HG03520 (cell line): Measurements from ENCODE around the gene MFAP2.

Experiments
- ATAC-seq: cut with Tn5 transposase; IDR thresholded peaks from one replicate; pipeline ENCODE4 v1.9.1; 2021; ENCODE audit warnings: mild to moderate bottlenecking, moderate library complexity; ENCODE audit not compliant: unreplicated experiment

Gene MFAP2

GRCh38 chr1:17008208-17008855, 27.9 kb upstream of the MFAP2 start:
- ATAC-seq: no peak

GRCh38 chr1:17007121-17007520, 26.7 kb upstream of the MFAP2 start:
- no peak for ATAC-seq

DNA sequence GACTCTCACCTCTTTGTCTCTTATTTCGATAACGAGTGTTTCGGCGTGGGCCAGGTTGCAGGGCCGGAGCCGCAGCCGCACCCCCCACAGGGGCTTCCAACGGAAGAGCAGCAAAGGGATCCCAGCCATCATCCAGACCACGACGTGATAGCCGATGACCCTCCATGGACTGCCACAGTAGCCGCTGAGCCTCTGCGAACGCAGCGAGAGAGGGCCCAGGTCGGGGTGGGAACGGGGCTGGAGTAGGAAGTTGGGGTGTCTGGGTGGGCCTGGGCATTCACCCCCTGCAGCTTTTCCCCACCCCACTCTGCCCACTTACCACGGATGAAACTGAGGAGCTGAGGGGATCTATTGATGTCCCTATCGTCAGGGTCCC, 24.9 kb upstream of the MFAP2 start:
- no peak for ATAC-seq

DNA sequence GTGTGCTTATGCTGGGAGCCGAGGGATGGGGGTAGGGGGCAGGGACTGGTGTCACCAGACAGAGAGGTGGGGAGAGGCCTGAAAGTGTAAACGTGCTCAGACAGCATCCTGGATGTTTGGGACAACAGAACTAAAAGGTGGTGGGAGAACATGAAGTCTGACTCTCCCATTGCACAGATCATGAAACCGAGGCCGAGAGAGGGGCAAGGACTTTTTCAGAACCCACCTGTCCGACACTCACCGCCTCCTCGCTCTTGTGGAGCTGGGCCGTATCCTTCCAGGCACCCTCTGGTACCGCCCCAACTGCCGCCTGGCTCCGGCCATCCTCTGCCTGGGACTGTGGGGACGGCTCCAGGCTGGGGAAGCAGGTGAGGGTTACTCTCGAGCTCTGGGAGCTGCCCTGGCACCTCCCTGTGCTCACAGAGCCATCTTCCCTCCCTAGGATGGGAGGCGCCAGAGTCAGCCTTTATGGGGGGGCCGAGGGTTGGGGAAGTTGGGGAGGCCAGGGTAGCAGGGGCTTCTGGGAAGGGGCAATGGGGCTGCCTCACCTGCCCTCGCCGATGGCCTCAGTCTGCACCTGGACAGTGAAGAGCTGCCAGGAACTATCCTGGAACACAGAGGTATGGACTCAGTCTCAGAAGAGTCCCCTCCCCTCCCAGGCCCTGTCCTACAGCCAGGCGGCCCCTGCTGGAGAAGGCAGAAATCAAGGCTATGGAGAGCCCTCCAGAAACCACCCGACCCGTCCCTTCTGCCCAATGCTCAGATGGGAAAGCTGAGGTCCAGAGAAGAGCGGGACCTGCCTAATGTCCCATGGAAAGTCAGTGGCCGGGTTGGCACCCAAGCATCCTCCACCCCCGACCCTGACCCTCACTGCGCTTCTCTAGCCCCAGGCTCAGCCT, 24.3 kb upstream of the MFAP2 start:
- no peak for ATAC-seq

GRCh38 chr1:17002524-17002902, 22.1 kb upstream of the MFAP2 start:
- ATAC-seq: no peak

DNA sequence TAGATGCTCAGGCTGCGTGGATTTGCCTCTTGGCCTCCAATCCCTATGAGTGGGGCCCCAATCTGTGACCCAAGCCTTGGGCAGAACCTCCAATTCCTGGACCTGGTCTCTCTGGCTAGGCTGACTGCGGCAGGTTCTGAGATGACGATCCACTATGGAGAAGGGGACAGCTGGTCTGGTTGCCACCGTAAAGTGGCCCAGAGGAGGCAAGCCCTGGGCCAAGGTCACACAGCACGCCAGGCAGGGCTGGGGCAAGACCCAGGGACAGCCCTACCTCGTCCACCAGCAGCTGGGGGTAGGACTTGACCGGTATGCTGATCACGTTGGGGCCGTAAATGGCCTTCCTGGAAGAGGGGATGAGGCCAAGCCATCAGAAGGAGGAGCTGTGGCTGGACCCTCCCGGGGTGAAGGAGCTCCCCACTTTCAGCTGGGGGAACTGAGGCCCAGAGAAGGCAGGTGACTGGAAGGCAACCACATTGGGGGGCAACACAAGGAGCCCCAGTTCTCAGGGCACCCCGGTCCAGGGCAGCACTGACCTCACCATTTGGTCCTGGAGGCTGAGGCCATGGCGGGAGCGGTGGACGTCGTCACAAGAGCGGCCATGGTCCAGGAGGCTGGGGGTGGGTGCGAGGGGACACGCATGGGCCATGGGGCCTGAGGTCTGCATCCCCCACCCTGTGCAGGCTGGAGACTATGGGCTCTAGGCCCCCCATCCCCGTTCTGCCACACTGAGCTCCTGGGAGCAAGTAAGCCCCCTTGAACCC, 21.5 kb upstream of the MFAP2 start:
- ATAC-seq: no peak

GRCh38 chr1:16999863-17000262, 19.4 kb upstream of the MFAP2 start:
- no peak for ATAC-seq

- ATAC-seq: no peak
Measured at GRCh38 chr1:16998589-16998988, 18.2 kb upstream of the MFAP2 start.

DNA sequence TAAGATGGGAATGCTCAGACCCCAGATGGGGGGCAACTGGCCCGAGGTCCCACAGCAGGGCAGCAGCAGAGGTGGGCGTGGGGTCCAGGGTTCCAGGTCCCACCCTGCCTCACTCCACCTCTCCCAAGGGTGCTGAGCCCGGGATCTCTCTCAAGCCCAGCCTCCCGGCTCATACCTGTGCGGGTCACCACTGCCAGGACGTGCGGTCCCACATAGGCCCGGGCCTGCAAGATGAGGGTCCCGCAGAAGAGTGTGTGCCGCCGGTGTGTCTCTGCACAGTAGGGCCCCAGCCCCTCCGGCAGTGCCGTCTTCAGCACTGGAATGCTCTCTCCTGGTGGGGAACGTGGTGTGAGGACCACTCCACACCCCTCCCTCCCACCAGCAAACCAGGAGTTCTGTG, 16.4 kb upstream of the MFAP2 start:
- ATAC-seq: no peak

DNA sequence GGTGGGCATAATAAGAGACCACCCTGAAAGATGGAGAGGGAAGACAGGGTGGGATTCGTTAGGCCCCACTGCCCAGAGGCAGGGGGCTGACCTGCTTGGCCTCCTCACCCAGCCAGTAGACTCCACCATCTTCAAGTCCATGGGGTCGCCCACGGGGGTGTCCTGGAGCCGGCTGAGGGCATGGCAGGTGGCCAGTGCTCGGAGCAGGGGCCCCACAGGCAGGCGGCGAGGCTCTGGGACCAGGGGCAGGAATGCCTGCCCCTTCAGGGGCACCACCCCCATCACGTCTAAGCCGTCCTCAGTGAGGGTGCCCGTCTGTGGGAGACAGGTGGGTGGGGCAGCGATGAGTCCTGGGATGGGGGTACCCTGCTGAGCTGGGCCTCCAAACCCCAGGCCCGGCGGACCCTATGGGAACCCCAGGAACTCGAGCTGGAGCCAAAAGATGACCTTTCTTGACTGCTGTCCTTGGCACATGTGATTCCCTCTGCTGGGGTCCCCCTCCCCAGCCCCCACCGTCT, 13.2 kb upstream of the MFAP2 start:
- ATAC-seq: no peak

DNA sequence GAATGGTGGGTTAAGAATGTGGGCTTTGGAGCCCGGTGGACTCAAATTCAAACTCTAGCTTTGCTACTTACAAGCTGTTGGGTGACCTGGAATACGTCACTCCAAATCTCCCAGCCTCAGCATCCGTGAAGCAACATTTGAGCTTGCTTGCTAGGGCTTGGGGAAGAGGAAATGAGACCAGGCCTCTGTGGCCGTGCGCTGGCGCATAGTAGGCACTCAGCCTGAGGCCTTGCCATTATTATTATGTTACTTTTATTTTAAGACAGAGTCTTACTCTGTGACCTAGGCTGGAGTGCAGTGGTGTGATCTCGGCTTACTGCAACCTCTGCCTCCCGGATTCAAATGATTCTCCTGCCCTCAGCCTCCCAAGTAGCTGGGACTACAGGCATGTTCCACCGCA, 12.3 kb upstream of the MFAP2 start:
- ATAC-seq: no peak

- ATAC-seq: no peak
Measured at GRCh38 chr1:16992102-16992501, 11.7 kb upstream of the MFAP2 start.

DNA sequence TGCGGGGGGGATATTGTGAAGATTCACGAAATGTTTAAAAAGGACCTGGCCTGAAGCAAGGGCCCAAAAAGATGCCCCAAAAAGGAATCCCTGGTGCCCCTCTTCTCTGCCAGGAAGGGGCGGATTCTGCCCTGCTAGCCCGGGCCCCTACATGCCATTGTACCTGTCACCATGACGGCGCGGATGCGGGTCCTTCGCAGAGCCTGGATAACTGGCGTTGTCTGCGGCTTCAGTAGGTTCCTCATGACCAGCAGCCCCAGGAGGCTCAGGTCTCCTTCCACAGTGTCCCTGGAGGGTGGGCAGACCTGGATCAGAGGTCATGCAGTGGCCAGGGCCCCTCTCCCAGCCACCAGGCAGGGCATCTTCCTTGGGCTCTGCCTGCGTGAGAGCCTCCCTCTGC, 11.2 kb upstream of the MFAP2 start:
- no peak for ATAC-seq

DNA sequence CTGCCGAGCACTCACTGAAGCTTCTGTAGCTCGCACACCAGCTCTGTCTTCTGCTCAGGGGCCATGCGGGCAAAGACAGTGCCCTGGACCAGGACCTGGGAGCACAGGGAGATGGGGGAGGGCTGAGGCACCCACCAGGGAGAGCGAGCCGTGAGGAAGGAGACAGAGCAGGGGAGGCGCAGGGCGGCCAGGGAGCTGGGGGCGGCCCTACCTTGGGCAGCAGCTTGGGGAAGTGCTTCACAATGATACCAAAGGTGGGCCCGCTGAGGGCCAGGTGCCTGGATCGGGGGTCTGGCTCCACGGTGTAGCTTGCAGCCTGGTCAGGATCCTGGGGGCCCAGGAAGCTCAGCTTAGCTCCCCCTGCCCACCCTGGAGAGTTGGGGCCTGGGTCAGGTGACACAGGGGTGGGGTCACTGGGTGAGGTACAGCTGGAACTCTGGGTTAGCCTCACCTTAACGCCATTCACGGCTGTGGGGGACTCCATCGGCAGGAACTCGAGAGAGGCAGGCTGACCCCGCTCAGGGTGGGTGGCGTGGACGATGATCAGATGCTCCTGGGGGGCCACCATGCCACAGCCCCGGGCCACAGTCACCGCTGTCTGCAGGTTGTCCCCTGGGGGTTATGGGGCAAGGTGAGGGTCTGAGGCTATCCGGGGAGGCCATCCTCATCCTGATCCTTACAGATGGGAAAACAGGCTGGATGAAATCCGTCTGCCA, 9.4 kb upstream of the MFAP2 start:
- ATAC-seq: no peak

GRCh38 chr1:16988210-16988609, 7.8 kb upstream of the MFAP2 start:
- ATAC-seq: no peak

GRCh38 chr1:16986962-16987361, 6.5 kb upstream of the MFAP2 start:
- ATAC-seq: no peak

- no peak for ATAC-seq
Measured at GRCh38 chr1:16986560-16986959, 6.1 kb upstream of the MFAP2 start.

GRCh38 chr1:16986113-16986512, 5.7 kb upstream of the MFAP2 start:
- ATAC-seq: no peak

GRCh38 chr1:16984717-16985116, 4.3 kb upstream of the MFAP2 start:
- no peak for ATAC-seq

DNA sequence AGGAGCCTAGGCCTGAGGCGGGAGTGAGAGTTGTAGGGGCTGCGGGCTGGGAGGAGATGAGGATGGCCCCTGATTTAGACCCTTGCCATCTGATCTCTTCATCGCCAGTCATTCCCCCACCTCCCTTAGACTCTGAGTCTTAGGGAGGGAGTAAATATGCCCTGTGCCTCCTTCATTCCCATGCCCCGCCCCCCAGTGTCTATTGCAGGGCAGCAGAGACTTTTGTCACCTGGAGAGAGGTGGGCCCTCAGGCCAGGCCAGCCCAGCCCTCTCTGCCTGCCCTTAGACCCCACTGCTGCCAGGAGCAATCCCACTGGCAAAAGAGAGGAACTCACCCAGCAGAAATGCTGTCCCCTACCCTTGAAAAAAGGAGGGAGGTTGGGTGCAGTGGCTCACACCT, 3.2 kb upstream of the MFAP2 start:
- no peak for ATAC-seq

DNA sequence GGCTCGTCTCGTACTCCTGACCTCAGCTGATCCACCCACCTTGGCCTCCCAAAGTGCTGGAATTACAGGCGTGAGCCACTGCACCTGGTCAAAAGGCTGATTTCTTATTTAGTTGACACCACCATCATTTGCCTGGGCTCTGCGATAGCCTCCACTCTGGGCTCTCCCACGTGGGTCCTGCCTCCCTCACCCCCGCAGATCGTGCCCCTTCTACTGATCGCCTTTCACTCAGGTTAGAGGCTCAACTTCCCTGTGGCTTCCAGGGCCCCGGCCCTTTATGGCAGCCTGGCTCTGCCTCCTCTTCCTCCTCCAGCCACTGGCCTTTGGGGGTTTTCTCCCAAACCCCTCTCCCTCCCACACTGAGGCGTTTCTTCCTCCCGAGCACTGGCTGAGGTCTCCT, 2.5 kb upstream of the MFAP2 start:
- ATAC-seq: no peak
